Ascending aorta (tissue), 2 donors: Measurements from ENCODE around the gene DAB1. TPM values are rescaled to one million over a fixed set of nuclear protein-coding genes. Genes with fewer than 3 reads are reported as not detected.

ENCODE experiments used
- DNase-seq, 2 donors: peaks; one replicate each; pipeline ENCODE4 v3.0.0-alpha.2; 2019; ENCODE audit warnings: low spot score in 2 of 2
- H3K27ac ChIP-seq, 2 donors: fragments of 200-600 bp; sonication (generic); one replicate each; pipeline ENCODE4 v1.5.1; 2016 to 2017; ENCODE audit warnings: mild to moderate bottlenecking in 1 of 2
- H3K27me3 ChIP-seq: fragments of 200-600 bp; sonication (generic); one replicate; pipeline ENCODE4 v1.5.1; 2017
- H3K36me3 ChIP-seq, 2 donors: fragments of 200-600 bp; sonication (generic); one replicate each; pipeline ENCODE4 v1.5.1; 2016
- H3K4me1 ChIP-seq, 2 donors: fragments of 200-600 bp; sonication (generic); one replicate each; pipeline ENCODE4 v1.5.1; 2016 to 2017; ENCODE audit warnings: mild to moderate bottlenecking in 1 of 2
- H3K4me3 ChIP-seq, 2 donors: fragments of 200-600 bp; sonication (generic); one replicate each; pipeline ENCODE4 v1.5.1; 2016 to 2017; ENCODE audit warnings: mild to moderate bottlenecking in 1 of 2
- H3K9me3 ChIP-seq, 2 donors: fragments of 200-600 bp; sonication (generic); one replicate each; pipeline ENCODE4 v1.5.1; 2016
- CTCF ChIP-seq, 3 experiments: fragments of 200-600 bp in 2 of 3; fragments of 450-650 bp in 1 of 3; sonication (generic) in 2 of 3; IDR thresholded peaks; one replicate each; pipeline ENCODE4 v1.5.1; 2016 to 2019; ENCODE audit warnings: antibody characterized with exemption in 3 of 3, mild to moderate bottlenecking in 1 of 3, moderate library complexity in 1 of 3
- intact Hi-C: fragments of 100-400 bp; cut with DNase I; formaldehyde crosslinking; loops from one replicate; pipeline ENCODE4 v1.15.1; 2023
- total RNA-seq: library from RNA; depleted of rRNA; stranded (reverse); fragments of >200 nt; gene quantifications from one replicate; pipeline ENCODE4 v1.1.0, GENCODE V29; 2016

The DAB1 gene
- total RNA-seq, 1 donor from 2014 or later, result not detected

GRCh38 chr1:57003398-57004139, 420.3 kb downstream of the DAB1 start:
- TF ChIP-seq CTCF (IDR thresholded peaks at IDR 0.05), result no peak
- H3K4me1 ChIP-seq, result no peaks in the 10 kb centered on the region
- no peaks in the 10 kb centered on the region for H3K9me3 ChIP-seq
- no peaks in the 10 kb centered on the region for H3K27me3 ChIP-seq
- no peak overlapping the region for H3K27ac ChIP-seq
- intact Hi-C loops, result no loop called here
- H3K4me3 ChIP-seq, result no peak overlapping the region
- no peak for DNase-seq
- H3K36me3 ChIP-seq, result no peaks in the 10 kb centered on the region

GRCh38 chr1:56995414-56996100, 428.3 kb downstream of the DAB1 start:
- H3K4me3 ChIP-seq, result no peak overlapping the region
- no peaks in the 10 kb centered on the region for H3K27me3 ChIP-seq
- no peak overlapping the region for H3K27ac ChIP-seq
- intact Hi-C loops, result no loop called here
- DNase-seq, result no peak
- TF ChIP-seq CTCF (IDR thresholded peaks at IDR 0.05), result no peak
- no peaks in the 10 kb centered on the region for H3K36me3 ChIP-seq
- H3K4me1 ChIP-seq, result no peaks in the 10 kb centered on the region
- no peaks in the 10 kb centered on the region for H3K9me3 ChIP-seq

GRCh38 chr1:56993475-56993874, 430.4 kb downstream of the DAB1 start:
- no peak overlapping the region for H3K27ac ChIP-seq
- no peaks in the 10 kb centered on the region for H3K27me3 ChIP-seq
- DNase-seq, result no peak
- no peak for TF ChIP-seq CTCF (IDR thresholded peaks at IDR 0.05)
- no peaks in the 10 kb centered on the region for H3K4me1 ChIP-seq
- no peaks in the 10 kb centered on the region for H3K9me3 ChIP-seq
- intact Hi-C loops, result no loop called here
- H3K36me3 ChIP-seq, result no peaks in the 10 kb centered on the region
- H3K4me3 ChIP-seq, result no peak overlapping the region

DNA sequence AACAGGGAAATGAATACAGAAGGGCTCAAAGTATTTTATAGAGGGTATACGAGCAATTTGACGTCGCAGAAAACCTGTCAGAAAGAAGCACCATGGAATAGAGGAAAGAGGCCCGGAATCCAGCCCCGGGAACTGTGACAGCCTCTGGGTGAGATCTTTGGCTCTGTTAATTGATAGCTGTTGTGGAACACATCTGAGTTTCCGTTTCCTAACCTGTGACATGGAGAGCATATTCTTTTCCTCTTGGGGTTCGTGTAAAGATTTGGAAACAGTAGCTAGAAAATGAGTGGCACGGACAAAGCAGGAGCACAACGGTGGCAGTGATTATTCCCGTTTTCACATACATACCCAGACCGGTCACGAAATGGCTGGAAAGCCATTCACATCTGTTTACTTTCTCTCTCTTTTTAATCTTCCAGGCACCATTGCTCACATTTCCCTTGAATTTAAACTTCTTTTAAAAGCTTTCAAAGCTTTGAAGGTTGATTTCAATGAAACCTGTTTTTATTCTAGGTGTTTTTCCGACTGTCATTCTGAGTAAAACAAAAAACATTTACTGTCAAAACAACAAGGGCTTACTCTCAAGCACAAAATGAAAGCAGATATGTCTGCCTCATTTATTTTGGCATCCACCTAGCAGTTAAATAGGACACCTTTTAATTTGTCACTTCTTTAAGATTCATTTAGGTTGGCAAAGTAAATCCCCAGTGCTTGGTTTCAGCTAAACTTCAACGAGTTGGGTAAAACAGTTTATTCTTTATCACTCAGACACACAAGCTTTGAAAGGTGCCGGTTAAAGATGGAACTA, 431.3 kb downstream of the DAB1 start:
- no peaks in the 10 kb centered on the region for H3K4me1 ChIP-seq
- H3K9me3 ChIP-seq, result no peaks in the 10 kb centered on the region
- H3K4me3 ChIP-seq, result no peak overlapping the region
- no peaks in the 10 kb centered on the region for H3K36me3 ChIP-seq
- no peak for TF ChIP-seq CTCF (IDR thresholded peaks at IDR 0.05)
- no peak overlapping the region for H3K27ac ChIP-seq
- no peaks in the 10 kb centered on the region for H3K27me3 ChIP-seq
- intact Hi-C loops, result no loop called here
- no peak for DNase-seq

GRCh38 chr1:56991576-56991975, 432.3 kb downstream of the DAB1 start:
- H3K36me3 ChIP-seq, result no peaks in the 10 kb centered on the region
- H3K9me3 ChIP-seq, result no peaks in the 10 kb centered on the region
- no peak overlapping the region for H3K27ac ChIP-seq
- no peaks in the 10 kb centered on the region for H3K4me1 ChIP-seq
- TF ChIP-seq CTCF (IDR thresholded peaks at IDR 0.05), result no peak
- no peaks in the 10 kb centered on the region for H3K27me3 ChIP-seq
- no peak for DNase-seq
- no peak overlapping the region for H3K4me3 ChIP-seq
- intact Hi-C loops, result no loop called here
